ENCODE measurements around the gene TMEM14B.

The TMEM14B gene

DNA sequence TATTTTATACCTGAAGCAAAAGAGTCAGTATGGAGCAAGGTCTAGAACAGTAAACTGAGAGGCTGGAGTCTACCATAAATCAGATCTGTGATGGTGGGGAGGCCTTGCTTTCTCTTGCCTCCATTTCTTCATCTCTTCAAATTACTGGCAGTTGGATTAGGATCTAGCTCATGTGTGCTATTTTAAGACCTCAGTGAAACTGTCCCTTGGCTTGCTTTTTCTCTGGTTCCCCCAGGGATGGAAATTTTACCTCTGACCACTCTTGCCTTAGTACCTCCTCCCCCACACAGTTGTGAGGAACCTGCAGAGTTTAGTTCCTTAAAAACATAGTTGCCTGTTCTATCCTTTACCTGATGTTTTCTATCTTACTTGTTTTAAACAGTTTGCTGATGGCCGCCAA is 8.5 kb downstream of the TMEM14B start:
- Mint-ChIP-seq H3K27me3 (no peaks in the 10 kb centered on the region), H3K4me1 (peaks cover 42% of the 10 kb centered on the region), H3K27ac (ENCODE audit: low read depth) (no peak overlapping the region), H3K4me3 (no peak overlapping the region), H3K9me3 (no peaks in the 10 kb centered on the region), H3K36me3 (ENCODE audit: insufficient read depth) (peaks cover 32% of the 10 kb centered on the region)
- ATAC-seq (replicated peaks; ENCODE audit: extremely low read depth, poor library complexity, severe bottlenecking) (no peak), DNase-seq (ENCODE audit: low spot score in 2 of 2) (no peak)

DNA sequence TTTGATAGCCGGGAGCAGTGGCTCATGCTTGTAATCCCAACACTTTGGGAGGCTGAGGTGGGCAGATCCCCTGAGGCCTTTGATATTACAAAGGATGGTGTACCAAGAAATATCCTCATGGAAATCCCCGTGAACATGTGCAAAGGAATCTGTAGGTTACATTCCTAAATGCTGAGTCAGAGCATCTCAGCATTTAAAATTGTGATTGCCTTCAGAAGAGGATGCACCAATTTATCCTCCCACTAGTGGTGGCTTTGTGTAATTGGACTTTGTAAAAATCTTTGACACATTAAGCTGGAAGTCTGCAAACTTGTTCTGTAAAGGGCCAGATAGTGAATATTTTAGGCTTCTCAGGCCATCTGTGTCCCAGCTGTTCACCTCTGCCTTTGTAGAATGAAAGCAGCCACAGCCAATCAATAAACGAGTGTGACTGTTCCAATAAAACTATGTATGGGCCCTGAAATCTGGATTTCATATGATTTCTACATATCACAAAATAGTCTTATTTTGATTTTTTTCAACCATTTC is 11.8 kb downstream of the TMEM14B start:
- Mint-ChIP-seq H3K9me3 (no peaks in the 10 kb centered on the region), H3K27me3 (no peaks in the 10 kb centered on the region), H3K4me1 (peaks cover 16% of the 10 kb centered on the region), H3K4me3 (no peak overlapping the region), H3K27ac (ENCODE audit: low read depth) (no peak overlapping the region), H3K36me3 (ENCODE audit: insufficient read depth) (peaks cover 24% of the 10 kb centered on the region)
- DNase-seq (ENCODE audit: low spot score in 2 of 2) (no peak), ATAC-seq (replicated peaks; ENCODE audit: extremely low read depth, poor library complexity, severe bottlenecking) (no peak)

DNA sequence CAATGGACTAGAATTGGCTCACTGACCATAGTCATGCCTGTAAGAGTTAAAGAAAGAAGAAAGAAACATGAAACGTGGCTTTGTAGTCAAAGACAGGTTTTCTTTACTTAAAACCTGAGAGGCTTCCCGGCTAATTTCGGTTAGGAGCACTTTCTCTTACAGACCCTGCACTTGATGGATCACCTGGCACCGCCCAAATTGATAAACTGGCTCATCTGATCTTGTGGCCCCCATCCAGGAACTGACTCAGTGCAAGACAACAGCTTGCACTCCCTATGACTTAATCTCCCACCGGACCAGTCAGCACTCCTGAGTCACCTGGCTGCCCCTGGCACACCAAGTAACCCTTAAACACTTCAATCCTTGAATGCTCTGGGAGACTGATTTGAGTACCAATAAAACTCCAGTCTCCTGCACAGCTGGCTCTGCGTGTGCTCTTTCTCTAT is 12.3 kb downstream of the TMEM14B start:
- no peaks in the 10 kb centered on the region for H3K27me3 Mint-ChIP-seq
- DNase-seq (ENCODE audit: low spot score in 2 of 2), result no peak
- no peak for ATAC-seq (replicated peaks; ENCODE audit: extremely low read depth, poor library complexity, severe bottlenecking)
- peaks cover 20% of the 10 kb centered on the region for H3K36me3 Mint-ChIP-seq (ENCODE audit: insufficient read depth)
- peaks cover 11% of the 10 kb centered on the region for H3K4me1 Mint-ChIP-seq
- no peak overlapping the region for H3K4me3 Mint-ChIP-seq
- no peak overlapping the region for H3K27ac Mint-ChIP-seq (ENCODE audit: low read depth)
- H3K9me3 Mint-ChIP-seq, result no peaks in the 10 kb centered on the region

DNA sequence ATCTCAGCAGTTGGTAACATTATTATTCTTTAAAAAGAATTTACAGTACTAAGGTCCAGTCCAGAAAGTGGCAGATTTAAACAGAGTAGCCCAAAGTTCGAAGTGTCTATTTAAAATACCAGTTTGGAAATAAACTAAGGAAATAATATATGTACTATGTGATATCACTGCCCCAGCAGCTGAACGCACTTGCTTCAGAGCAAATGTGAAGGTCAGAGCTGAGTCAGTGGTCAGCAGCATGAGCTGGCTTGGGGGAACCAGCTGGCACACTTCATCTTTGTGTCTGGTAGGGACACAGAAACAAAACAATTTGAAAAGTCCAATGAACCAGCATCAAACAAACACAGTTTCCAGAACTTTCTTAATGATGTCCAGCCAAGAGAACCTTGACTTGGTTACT is 15.4 kb downstream of the TMEM14B start:
- H3K36me3 Mint-ChIP-seq (ENCODE audit: insufficient read depth), result peaks cover 5% of the 10 kb centered on the region
- H3K4me3 Mint-ChIP-seq, result no peak overlapping the region
- DNase-seq (ENCODE audit: low spot score in 2 of 2) (no peak), ATAC-seq (replicated peaks; ENCODE audit: extremely low read depth, poor library complexity, severe bottlenecking) (no peak)
- peaks cover 5% of the 10 kb centered on the region for H3K4me1 Mint-ChIP-seq
- H3K9me3 Mint-ChIP-seq, result no peaks in the 10 kb centered on the region
- no peak overlapping the region for H3K27ac Mint-ChIP-seq (ENCODE audit: low read depth)
- no peaks in the 10 kb centered on the region for H3K27me3 Mint-ChIP-seq

GRCh38 chr6:10769419-10769818 is 21.8 kb downstream of the TMEM14B start:
- H3K4me3 Mint-ChIP-seq, result no peak overlapping the region
- H3K36me3 Mint-ChIP-seq (ENCODE audit: insufficient read depth), result peaks cover 4% of the 10 kb centered on the region
- H3K27ac Mint-ChIP-seq (ENCODE audit: low read depth), result no peak overlapping the region
- no peaks in the 10 kb centered on the region for H3K9me3 Mint-ChIP-seq
- no peaks in the 10 kb centered on the region for H3K27me3 Mint-ChIP-seq
- ATAC-seq (replicated peaks; ENCODE audit: extremely low read depth, poor library complexity, severe bottlenecking) (no peak), DNase-seq (ENCODE audit: low spot score in 2 of 2) (no peak)
- H3K4me1 Mint-ChIP-seq, result no peaks in the 10 kb centered on the region

- Mint-ChIP-seq H3K27ac (ENCODE audit: low read depth) (no peak overlapping the region), H3K36me3 (ENCODE audit: insufficient read depth) (peaks cover 6% of the 10 kb centered on the region), H3K9me3 (no peaks in the 10 kb centered on the region), H3K4me1 (no peaks in the 10 kb centered on the region), H3K4me3 (no peak overlapping the region), H3K27me3 (no peaks in the 10 kb centered on the region)
- ATAC-seq (replicated peaks; ENCODE audit: extremely low read depth, poor library complexity, severe bottlenecking) (no peak), DNase-seq (ENCODE audit: low spot score in 2 of 2) (no peak)
Observed at GRCh38 chr6:10771371-10771894, 23.8 kb downstream of the TMEM14B start.

DNA sequence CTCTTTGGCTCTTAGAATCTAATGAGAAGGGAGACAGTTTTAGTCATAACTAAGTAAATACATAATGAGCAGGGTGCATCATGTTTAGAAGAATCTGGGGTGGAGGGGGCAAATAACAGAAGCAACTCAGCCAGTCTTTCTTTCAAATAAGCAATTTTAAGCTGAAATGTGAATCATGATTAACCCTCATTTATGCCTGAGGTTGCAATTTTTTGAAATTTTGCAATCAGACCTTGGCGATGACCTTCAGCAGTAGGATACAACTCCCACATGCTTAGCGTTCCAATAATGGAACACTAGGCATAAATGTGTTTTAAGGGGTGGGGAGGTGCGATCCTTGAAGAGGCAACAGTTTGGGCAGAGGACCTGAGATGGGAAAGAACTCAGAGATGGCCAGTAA is 30.6 kb downstream of the TMEM14B start:
- DNase-seq (ENCODE audit: low spot score in 2 of 2) (no peak), ATAC-seq (replicated peaks; ENCODE audit: extremely low read depth, poor library complexity, severe bottlenecking) (no peak)
- Mint-ChIP-seq H3K27ac (ENCODE audit: low read depth) (no peak overlapping the region), H3K27me3 (no peaks in the 10 kb centered on the region), H3K4me1 (no peaks in the 10 kb centered on the region), H3K36me3 (ENCODE audit: insufficient read depth) (peaks cover 5% of the 10 kb centered on the region), H3K4me3 (no peak overlapping the region), H3K9me3 (no peaks in the 10 kb centered on the region)

DNA sequence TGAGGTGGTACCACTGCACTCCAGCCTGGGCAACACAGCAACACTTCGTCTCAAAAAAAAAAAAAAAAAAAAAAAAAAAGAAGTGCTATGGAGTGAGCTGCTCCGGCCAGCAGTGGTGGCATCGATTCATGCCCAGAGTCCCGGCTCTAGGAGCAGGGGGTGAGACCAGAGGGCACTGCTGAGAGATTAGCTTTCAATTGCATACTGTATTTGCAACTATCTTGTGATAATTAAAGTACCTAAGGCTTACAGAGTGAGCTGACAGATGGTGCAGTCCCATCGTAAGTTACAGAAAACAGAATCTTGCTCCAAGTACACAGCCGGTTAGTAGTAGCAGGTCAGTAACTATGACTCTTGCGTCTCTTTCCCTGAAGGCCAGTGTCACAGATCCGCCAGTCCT is 31.5 kb downstream of the TMEM14B start:
- H3K9me3 Mint-ChIP-seq, result no peaks in the 10 kb centered on the region
- H3K4me3 Mint-ChIP-seq, result no peak overlapping the region
- ATAC-seq (replicated peaks; ENCODE audit: extremely low read depth, poor library complexity, severe bottlenecking) (no peak), DNase-seq (ENCODE audit: low spot score in 2 of 2) (no peak)
- H3K36me3 Mint-ChIP-seq (ENCODE audit: insufficient read depth), result peaks cover 5% of the 10 kb centered on the region
- H3K4me1 Mint-ChIP-seq, result no peaks in the 10 kb centered on the region
- no peaks in the 10 kb centered on the region for H3K27me3 Mint-ChIP-seq
- no peak overlapping the region for H3K27ac Mint-ChIP-seq (ENCODE audit: low read depth)

GRCh38 chr6:10791673-10792072 is 44.1 kb downstream of the TMEM14B start:
- Mint-ChIP-seq H3K27ac (ENCODE audit: low read depth) (no peak overlapping the region), H3K36me3 (ENCODE audit: insufficient read depth) (peaks cover 2% of the 10 kb centered on the region), H3K9me3 (no peaks in the 10 kb centered on the region), H3K27me3 (no peaks in the 10 kb centered on the region), H3K4me1 (peaks cover 11% of the 10 kb centered on the region), H3K4me3 (no peak overlapping the region)
- ATAC-seq (replicated peaks; ENCODE audit: extremely low read depth, poor library complexity, severe bottlenecking) (no peak), DNase-seq (ENCODE audit: low spot score in 2 of 2) (no peak)

DNA sequence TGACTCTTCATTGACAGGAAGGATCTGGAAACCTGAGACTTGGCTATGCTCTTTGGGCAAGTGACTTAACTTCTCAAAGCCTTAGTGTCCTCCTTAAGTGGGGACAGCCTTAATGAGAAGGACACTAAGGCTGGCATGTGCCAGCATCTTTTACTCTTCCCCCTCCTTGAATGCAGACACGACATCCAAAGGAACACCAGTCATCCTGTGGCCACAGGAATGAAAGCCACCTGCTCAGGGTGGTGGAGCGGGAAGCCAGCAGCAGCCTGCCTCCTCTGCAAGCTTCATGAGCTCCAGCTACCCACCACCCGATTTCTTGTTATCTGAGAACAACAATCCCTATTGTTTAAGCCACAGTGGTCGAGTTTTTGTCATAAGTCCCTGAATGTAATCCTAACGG is 44.5 kb downstream of the TMEM14B start:
- H3K27me3 Mint-ChIP-seq, result no peaks in the 10 kb centered on the region
- H3K36me3 Mint-ChIP-seq (ENCODE audit: insufficient read depth), result peaks cover 2% of the 10 kb centered on the region
- H3K4me1 Mint-ChIP-seq, result peaks cover 11% of the 10 kb centered on the region
- H3K9me3 Mint-ChIP-seq, result no peaks in the 10 kb centered on the region
- ATAC-seq (replicated peaks; ENCODE audit: extremely low read depth, poor library complexity, severe bottlenecking) (no peak), DNase-seq (ENCODE audit: low spot score in 2 of 2) (no peak)
- no peak overlapping the region for H3K4me3 Mint-ChIP-seq
- no peak overlapping the region for H3K27ac Mint-ChIP-seq (ENCODE audit: low read depth)

DNA sequence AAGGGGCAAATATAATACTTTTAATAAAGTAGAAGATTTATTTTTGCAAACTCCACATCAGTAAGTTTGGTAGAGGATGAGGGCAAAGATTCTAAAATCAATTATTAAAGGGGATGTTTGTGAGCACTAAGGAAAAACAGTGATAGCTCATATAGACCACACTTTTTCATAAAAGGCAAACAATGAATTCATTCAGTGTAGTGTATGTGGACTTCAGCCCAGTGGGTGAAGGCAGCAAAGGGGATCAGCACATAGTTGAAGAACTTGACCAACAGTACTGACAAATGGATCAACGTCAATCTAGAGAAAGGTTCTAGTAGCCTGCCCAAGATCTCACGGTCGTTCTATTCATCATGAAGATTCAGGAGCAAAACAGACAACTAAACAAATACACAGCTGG is 45.4 kb downstream of the TMEM14B start:
- DNase-seq (ENCODE audit: low spot score in 2 of 2) (no peak), ATAC-seq (replicated peaks; ENCODE audit: extremely low read depth, poor library complexity, severe bottlenecking) (no peak)
- Mint-ChIP-seq H3K4me1 (peaks cover 11% of the 10 kb centered on the region), H3K27ac (ENCODE audit: low read depth) (no peak overlapping the region), H3K27me3 (no peaks in the 10 kb centered on the region), H3K36me3 (ENCODE audit: insufficient read depth) (peaks cover 2% of the 10 kb centered on the region), H3K4me3 (no peak overlapping the region), H3K9me3 (no peaks in the 10 kb centered on the region)

DNA sequence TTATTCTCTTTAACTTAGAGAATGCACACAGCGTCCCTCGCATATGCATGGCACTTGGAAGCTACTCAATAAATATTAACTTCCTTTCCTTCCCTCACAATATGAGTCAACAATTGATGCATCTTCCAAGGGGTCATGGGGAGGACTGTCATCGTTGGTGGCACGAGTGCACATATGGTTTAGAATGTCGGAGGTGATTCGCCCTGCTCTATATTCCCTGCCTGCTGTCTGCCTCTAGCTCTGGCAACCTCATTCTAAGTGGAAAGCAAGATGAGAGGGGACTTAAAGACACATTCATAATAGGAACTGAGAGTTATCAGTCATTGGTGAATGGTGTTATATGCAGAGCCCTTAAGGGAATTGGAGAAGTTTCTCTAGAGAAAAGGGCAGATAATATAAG is 46.1 kb downstream of the TMEM14B start:
- H3K36me3 Mint-ChIP-seq (ENCODE audit: insufficient read depth), result no peaks in the 10 kb centered on the region
- H3K27me3 Mint-ChIP-seq, result no peaks in the 10 kb centered on the region
- H3K4me3 Mint-ChIP-seq, result no peak overlapping the region
- ATAC-seq (replicated peaks; ENCODE audit: extremely low read depth, poor library complexity, severe bottlenecking), result no peak
- no peaks in the 10 kb centered on the region for H3K9me3 Mint-ChIP-seq
- H3K4me1 Mint-ChIP-seq, result peaks cover 11% of the 10 kb centered on the region
- H3K27ac Mint-ChIP-seq (ENCODE audit: low read depth), result no peak overlapping the region
- DNase-seq (ENCODE audit: low spot score in 2 of 2), result no peak

GRCh38 chr6:10794239-10794638 is 46.6 kb downstream of the TMEM14B start:
- no peak overlapping the region for H3K27ac Mint-ChIP-seq (ENCODE audit: low read depth)
- no peaks in the 10 kb centered on the region for H3K9me3 Mint-ChIP-seq
- ATAC-seq (replicated peaks; ENCODE audit: extremely low read depth, poor library complexity, severe bottlenecking) (no peak), DNase-seq (ENCODE audit: low spot score in 2 of 2) (no peak)
- H3K4me1 Mint-ChIP-seq, result peaks cover 11% of the 10 kb centered on the region
- no peaks in the 10 kb centered on the region for H3K36me3 Mint-ChIP-seq (ENCODE audit: insufficient read depth)
- H3K4me3 Mint-ChIP-seq, result no peak overlapping the region
- H3K27me3 Mint-ChIP-seq, result no peaks in the 10 kb centered on the region

DNA sequence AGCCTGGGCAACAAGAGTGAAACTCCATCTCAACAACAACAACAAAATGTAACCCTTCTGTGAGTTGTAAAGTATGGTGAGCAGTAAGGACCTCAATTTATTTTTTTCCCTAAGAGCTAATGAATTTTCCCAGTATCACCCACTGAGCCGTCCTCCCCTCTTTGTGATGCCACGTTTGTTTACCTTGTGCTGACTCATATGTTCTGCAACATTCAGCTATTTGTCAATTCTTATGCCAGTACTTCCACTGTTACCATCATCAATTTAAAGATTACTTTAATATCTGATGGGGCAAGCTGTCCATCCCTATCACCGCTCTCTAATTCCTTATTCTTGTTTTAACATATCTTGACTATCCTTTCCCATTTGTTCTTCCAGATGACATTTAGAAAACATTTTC is 53.2 kb downstream of the TMEM14B start:
- no peaks in the 10 kb centered on the region for H3K36me3 Mint-ChIP-seq (ENCODE audit: insufficient read depth)
- H3K4me3 Mint-ChIP-seq, result no peak overlapping the region
- H3K27me3 Mint-ChIP-seq, result no peaks in the 10 kb centered on the region
- H3K4me1 Mint-ChIP-seq, result no peaks in the 10 kb centered on the region
- ATAC-seq (replicated peaks; ENCODE audit: extremely low read depth, poor library complexity, severe bottlenecking), result no peak
- DNase-seq (ENCODE audit: low spot score in 2 of 2), result no peak
- H3K27ac Mint-ChIP-seq (ENCODE audit: low read depth), result no peak overlapping the region
- no peaks in the 10 kb centered on the region for H3K9me3 Mint-ChIP-seq
